ENCODE results near the gene GCLC.
A peak's percentile ranks its signal among the peaks of the same experiment; 100 is the strongest.

GCLC gene

GRCh38 chr6:53544470-53545308, at the start of gene GCLC:
Gene GCLC, minus strand, starts transcription at chr6:53545101. Its CDS starts 456 bp downstream, at chr6:53544645.
- Histone ChIP-seq H3K4me1 (ENCODE audit: control insufficient read depth, insufficient read depth, low read length) (peaks cover 3% of the 10 kb centered on the region), H3K9me3 (ENCODE audit: control insufficient read depth, insufficient read depth, low read length) (no peaks in the 10 kb centered on the region), H3K4me3 (ENCODE audit: low read length) (peak within 1 kb of the TSS; percentile 92), H3K27me3 (ENCODE audit: control insufficient read depth, insufficient read depth, low read length) (peaks cover 4% of the 10 kb centered on the region; the same call in 1 of the 2 replicates), H3K27ac (ENCODE audit: low read length) (no peak within 1 kb of the TSS), H3K36me3 (ENCODE audit: control insufficient read depth, insufficient read depth, low read length) (no peaks in the 10 kb centered on the region)
- WGBS (ENCODE audit: insufficient coverage, insufficient read length): no CpG with 5 or more reads among the region's 105 CpGs
- DNase-seq (ENCODE audit: low read depth, low spot score): peak; percentile 86

DNA sequence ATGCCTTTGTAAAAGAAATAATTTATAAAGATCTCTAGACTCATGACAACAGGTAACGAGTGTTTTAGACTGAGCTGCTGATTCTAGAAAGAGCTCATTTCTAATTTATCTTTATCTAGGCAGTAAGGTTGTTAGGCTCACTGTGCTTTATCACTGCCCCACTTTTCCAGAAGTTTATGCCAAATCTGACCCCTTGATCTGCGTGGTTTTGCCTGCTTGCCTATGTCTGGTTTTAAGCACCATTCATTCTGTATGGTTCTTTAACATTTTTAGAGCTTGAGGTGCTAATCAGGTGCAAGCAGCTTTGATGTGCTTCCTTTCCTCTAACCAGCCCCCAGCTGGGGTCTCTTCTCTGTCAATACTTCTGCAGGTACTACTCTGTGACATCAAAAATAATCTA, 49.7 kb upstream of the GCLC start:
- DNase-seq (ENCODE audit: low read depth, low spot score): no peak
- no peaks in the 10 kb centered on the region for H3K36me3 ChIP-seq (ENCODE audit: control insufficient read depth, insufficient read depth, low read length)
- no peaks in the 10 kb centered on the region for H3K9me3 ChIP-seq (ENCODE audit: control insufficient read depth, insufficient read depth, low read length)
- no peaks in the 10 kb centered on the region for H3K27me3 ChIP-seq (ENCODE audit: control insufficient read depth, insufficient read depth, low read length)
- no peaks in the 10 kb centered on the region for H3K4me1 ChIP-seq (ENCODE audit: control insufficient read depth, insufficient read depth, low read length)
- no CpG with 5 or more reads among the region's 2 CpGs for WGBS (ENCODE audit: insufficient coverage, insufficient read length)
- no peak overlapping the region for H3K4me3 ChIP-seq (ENCODE audit: low read length)
- no peak overlapping the region for H3K27ac ChIP-seq (ENCODE audit: low read length)

- no CpG with 5 or more reads among the region's 2 CpGs for WGBS (ENCODE audit: insufficient coverage, insufficient read length)
- no peaks in the 10 kb centered on the region for H3K36me3 ChIP-seq (ENCODE audit: control insufficient read depth, insufficient read depth, low read length)
- no peaks in the 10 kb centered on the region for H3K9me3 ChIP-seq (ENCODE audit: control insufficient read depth, insufficient read depth, low read length)
- no peak overlapping the region for H3K27ac ChIP-seq (ENCODE audit: low read length)
- peaks cover 2% of the 10 kb centered on the region; the same call in 1 of the 2 replicates for H3K4me1 ChIP-seq (ENCODE audit: control insufficient read depth, insufficient read depth, low read length)
- H3K4me3 ChIP-seq (ENCODE audit: low read length): no peak overlapping the region
- no peaks in the 10 kb centered on the region for H3K27me3 ChIP-seq (ENCODE audit: control insufficient read depth, insufficient read depth, low read length)
- no peak for DNase-seq (ENCODE audit: low read depth, low spot score)
Observed at GRCh38 chr6:53593001-53593488, 48.1 kb upstream of the GCLC start.

DNA sequence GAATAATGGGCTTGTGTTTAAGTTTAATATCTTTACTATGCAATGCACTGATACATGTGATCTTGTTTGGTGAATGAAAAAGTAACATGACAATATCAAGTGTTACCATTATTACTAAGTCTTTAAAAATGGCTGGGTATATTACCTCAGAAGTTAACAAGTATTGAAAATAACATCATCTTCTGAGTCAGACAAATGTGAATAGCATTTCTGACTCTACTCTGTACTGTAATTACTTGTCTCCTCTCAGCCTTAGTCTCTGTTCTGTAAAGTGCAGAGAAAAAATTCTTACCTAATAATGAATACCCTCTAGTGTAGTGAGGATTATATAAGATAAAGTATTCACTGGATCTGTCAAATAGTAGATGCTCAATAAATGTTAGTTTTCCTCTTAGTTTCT, 47.0 kb upstream of the GCLC start:
- H3K9me3 ChIP-seq (ENCODE audit: control insufficient read depth, insufficient read depth, low read length): no peaks in the 10 kb centered on the region
- no peak overlapping the region for H3K4me3 ChIP-seq (ENCODE audit: low read length)
- no peaks in the 10 kb centered on the region for H3K27me3 ChIP-seq (ENCODE audit: control insufficient read depth, insufficient read depth, low read length)
- no peaks in the 10 kb centered on the region for H3K36me3 ChIP-seq (ENCODE audit: control insufficient read depth, insufficient read depth, low read length)
- DNase-seq (ENCODE audit: low read depth, low spot score): no peak
- H3K27ac ChIP-seq (ENCODE audit: low read length): no peak overlapping the region
- H3K4me1 ChIP-seq (ENCODE audit: control insufficient read depth, insufficient read depth, low read length): peaks cover 2% of the 10 kb centered on the region; the same call in 1 of the 2 replicates

GRCh38 chr6:53588816-53589509, 44.1 kb upstream of the GCLC start:
- Histone ChIP-seq H3K4me3 (ENCODE audit: low read length) (no peak overlapping the region), H3K4me1 (ENCODE audit: control insufficient read depth, insufficient read depth, low read length) (peaks cover 2% of the 10 kb centered on the region; the same call in 1 of the 2 replicates), H3K27me3 (ENCODE audit: control insufficient read depth, insufficient read depth, low read length) (no peaks in the 10 kb centered on the region), H3K36me3 (ENCODE audit: control insufficient read depth, insufficient read depth, low read length) (no peaks in the 10 kb centered on the region), H3K27ac (ENCODE audit: low read length) (no peak overlapping the region), H3K9me3 (ENCODE audit: control insufficient read depth, insufficient read depth, low read length) (no peaks in the 10 kb centered on the region)
- no peak for DNase-seq (ENCODE audit: low read depth, low spot score)
- WGBS (ENCODE audit: insufficient coverage, insufficient read length): 100% methylated on average over 1 of the region's 3 CpGs

GRCh38 chr6:53587291-53587690, 42.4 kb upstream of the GCLC start:
- H3K9me3 ChIP-seq (ENCODE audit: control insufficient read depth, insufficient read depth, low read length): no peaks in the 10 kb centered on the region
- H3K4me1 ChIP-seq (ENCODE audit: control insufficient read depth, insufficient read depth, low read length): peaks cover 2% of the 10 kb centered on the region; the same call in 1 of the 2 replicates
- DNase-seq (ENCODE audit: low read depth, low spot score): no peak
- no peaks in the 10 kb centered on the region for H3K36me3 ChIP-seq (ENCODE audit: control insufficient read depth, insufficient read depth, low read length)
- no peak overlapping the region for H3K27ac ChIP-seq (ENCODE audit: low read length)
- H3K4me3 ChIP-seq (ENCODE audit: low read length): no peak overlapping the region
- H3K27me3 ChIP-seq (ENCODE audit: control insufficient read depth, insufficient read depth, low read length): no peaks in the 10 kb centered on the region
- WGBS (ENCODE audit: insufficient coverage, insufficient read length): no CpG with 5 or more reads among the region's 1 CpG

GRCh38 chr6:53585208-53585900, 40.5 kb upstream of the GCLC start:
- WGBS (ENCODE audit: insufficient coverage, insufficient read length): no CpG with 5 or more reads among the region's 7 CpGs
- no peak overlapping the region for H3K4me3 ChIP-seq (ENCODE audit: low read length)
- H3K27me3 ChIP-seq (ENCODE audit: control insufficient read depth, insufficient read depth, low read length): no peaks in the 10 kb centered on the region
- H3K4me1 ChIP-seq (ENCODE audit: control insufficient read depth, insufficient read depth, low read length): peaks cover 2% of the 10 kb centered on the region; the same call in 1 of the 2 replicates
- no peaks in the 10 kb centered on the region for H3K36me3 ChIP-seq (ENCODE audit: control insufficient read depth, insufficient read depth, low read length)
- H3K9me3 ChIP-seq (ENCODE audit: control insufficient read depth, insufficient read depth, low read length): no peaks in the 10 kb centered on the region
- H3K27ac ChIP-seq (ENCODE audit: low read length): no peak overlapping the region
- DNase-seq (ENCODE audit: low read depth, low spot score): no peak

- Histone ChIP-seq H3K9me3 (ENCODE audit: control insufficient read depth, insufficient read depth, low read length) (no peaks in the 10 kb centered on the region), H3K36me3 (ENCODE audit: control insufficient read depth, insufficient read depth, low read length) (no peaks in the 10 kb centered on the region), H3K27me3 (ENCODE audit: control insufficient read depth, insufficient read depth, low read length) (no peaks in the 10 kb centered on the region), H3K4me1 (ENCODE audit: control insufficient read depth, insufficient read depth, low read length) (peaks cover 2% of the 10 kb centered on the region; the same call in 1 of the 2 replicates), H3K4me3 (ENCODE audit: low read length) (no peak overlapping the region), H3K27ac (ENCODE audit: low read length) (no peak overlapping the region)
- no peak for DNase-seq (ENCODE audit: low read depth, low spot score)
- WGBS (ENCODE audit: insufficient coverage, insufficient read length): no CpG with 5 or more reads among the region's 2 CpGs
Observed at GRCh38 chr6:53584726-53585125, 39.8 kb upstream of the GCLC start.

DNA sequence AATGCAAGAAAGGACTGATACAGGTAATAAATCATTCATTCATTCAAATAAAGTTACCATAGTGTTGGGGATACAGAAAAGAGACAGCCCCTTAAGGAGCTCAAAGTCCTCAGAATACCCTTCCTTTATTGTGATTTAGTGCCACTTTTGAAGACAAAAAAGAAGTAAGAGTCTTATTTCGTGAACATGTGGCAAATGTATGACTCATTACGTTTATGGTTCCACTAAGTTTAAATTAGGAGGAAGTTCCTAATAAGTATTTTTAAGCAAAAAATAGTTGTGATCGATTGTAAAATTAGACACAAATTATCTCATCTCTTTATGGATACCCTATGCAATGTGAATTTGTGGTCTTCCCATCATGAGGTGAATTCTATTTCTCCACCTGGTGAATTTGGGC, 38.5 kb upstream of the GCLC start:
- DNase-seq (ENCODE audit: low read depth, low spot score): no peak
- Histone ChIP-seq H3K4me1 (ENCODE audit: control insufficient read depth, insufficient read depth, low read length) (peaks cover 2% of the 10 kb centered on the region; the same call in 1 of the 2 replicates), H3K36me3 (ENCODE audit: control insufficient read depth, insufficient read depth, low read length) (no peaks in the 10 kb centered on the region), H3K4me3 (ENCODE audit: low read length) (no peak overlapping the region), H3K27ac (ENCODE audit: low read length) (no peak overlapping the region), H3K9me3 (ENCODE audit: control insufficient read depth, insufficient read depth, low read length) (no peaks in the 10 kb centered on the region), H3K27me3 (ENCODE audit: control insufficient read depth, insufficient read depth, low read length) (no peaks in the 10 kb centered on the region)
- no CpG with 5 or more reads among the region's 3 CpGs for WGBS (ENCODE audit: insufficient coverage, insufficient read length)

DNA sequence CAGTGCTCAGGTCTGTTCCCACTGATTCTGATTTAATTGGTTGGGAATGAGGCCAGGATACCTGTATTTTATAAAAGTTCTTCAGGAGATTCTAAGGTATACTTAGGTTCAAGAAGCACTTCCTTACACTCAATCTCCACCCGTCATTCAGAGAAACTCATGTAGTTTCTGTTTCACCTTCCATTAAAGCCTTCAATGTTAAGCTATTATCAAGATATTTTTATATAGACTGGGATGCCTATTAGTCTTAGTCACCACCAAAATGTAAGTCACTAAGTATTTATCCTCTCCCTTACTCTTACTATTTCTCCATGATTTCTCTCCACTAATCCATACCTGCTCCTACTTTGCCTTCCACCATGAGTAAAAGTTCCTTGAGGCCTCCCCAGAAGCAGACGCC, 38.1 kb upstream of the GCLC start:
- Histone ChIP-seq H3K9me3 (ENCODE audit: control insufficient read depth, insufficient read depth, low read length) (no peaks in the 10 kb centered on the region), H3K4me3 (ENCODE audit: low read length) (no peak overlapping the region), H3K4me1 (ENCODE audit: control insufficient read depth, insufficient read depth, low read length) (no peaks in the 10 kb centered on the region), H3K27me3 (ENCODE audit: control insufficient read depth, insufficient read depth, low read length) (no peaks in the 10 kb centered on the region), H3K27ac (ENCODE audit: low read length) (no peak overlapping the region), H3K36me3 (ENCODE audit: control insufficient read depth, insufficient read depth, low read length) (no peaks in the 10 kb centered on the region)
- DNase-seq (ENCODE audit: low read depth, low spot score): no peak
- no CpG with 5 or more reads among the region's 2 CpGs for WGBS (ENCODE audit: insufficient coverage, insufficient read length)
